ENCODE measurements around the gene RHOBTB1. TPM values are rescaled to one million over a fixed set of nuclear protein-coding genes. Genes with fewer than 3 reads are reported as not detected.

RHOBTB1 gene
- total RNA-seq, 2 experiments from 2014 or later = not detected

GRCh38 chr10:60917331-60918280, 26.4 kb downstream of the RHOBTB1 start:
- intact Hi-C loops (cut with micrococcal nuclease; ENCODE audit: unreplicated experiment) = loop anchor here (10.0 kb wide), 1 partner anchor 683 kb away; no protein-coding TSS in a partner anchor
- no peak overlapping the region for H2AFZ ChIP-seq (ENCODE audit: low read length)
- H3K9me2 ChIP-seq (ENCODE audit: insufficient read depth, low read length) = no peaks in the 10 kb centered on the region
- H3K79me2 ChIP-seq (ENCODE audit: insufficient read depth, low read depth, low read length) = no peaks in the 10 kb centered on the region
- no peaks in the 10 kb centered on the region for H3K36me3 ChIP-seq (ENCODE audit: insufficient read depth, low read length)
- H4K20me1 ChIP-seq (ENCODE audit: insufficient read depth, low read length) = no peaks in the 10 kb centered on the region
- ChIA-PET CTCF (ENCODE audit: unreplicated experiment) (no interaction called here), POLR2A (interaction anchor here (0.7 to 0.9 kb wide), 2 partner anchors 22 to 108 kb away, joined by 3 read pairs; no protein-coding TSS in a partner anchor)
- no peak overlapping the region for H3K4me3 ChIP-seq (ENCODE audit: low read depth, low read length, poor library complexity, severe bottlenecking)
- no TSS peak for BruUV-seq (replicated peaks)
- TF ChIP-seq CTCF (conservative IDR thresholded peaks at IDR 0.05; ENCODE audit: low read length) (no peak), EZH2phosphoT487 (IDR thresholded peaks at IDR 0.05; ENCODE audit: borderline replicate concordance, low read depth, low read length) (no peak)
- H3K27ac ChIP-seq (ENCODE audit: low read depth, low read length, poor library complexity, severe bottlenecking) = no peak overlapping the region
- H3K9me3 ChIP-seq (ENCODE audit: low read length) = no peaks in the 10 kb centered on the region
- no peak overlapping the region for H3K4me2 ChIP-seq (ENCODE audit: low read length)
- no peaks in the 10 kb centered on the region for H3K4me1 ChIP-seq (ENCODE audit: insufficient read depth, low read length, poor library complexity, severe bottlenecking)
- no peak for DNase-seq (ENCODE audit: low spot score)

DNA sequence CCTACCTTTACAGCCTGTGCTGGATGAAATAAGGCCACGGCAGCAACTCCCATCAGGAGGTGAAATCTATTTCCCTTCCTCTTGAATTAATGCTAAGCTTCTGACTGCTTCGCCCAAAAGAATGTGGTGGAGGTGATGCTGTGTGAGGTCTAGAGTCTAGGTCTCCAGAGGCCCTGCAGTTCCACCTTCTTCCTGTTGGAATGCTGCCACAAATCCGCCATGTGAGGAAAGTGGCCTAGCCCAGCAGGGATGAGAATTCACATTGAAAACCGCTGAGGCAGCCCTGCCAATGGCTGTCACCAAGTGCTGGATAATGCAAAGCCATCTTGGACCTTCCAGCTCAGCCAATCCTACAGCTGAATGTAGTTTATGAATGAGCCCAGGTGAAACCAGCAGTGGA, 28.0 kb downstream of the RHOBTB1 start:
- Histone ChIP-seq H3K4me2 (ENCODE audit: low read length) (no peak overlapping the region), H2AFZ (ENCODE audit: low read length) (no peak overlapping the region), H3K4me1 (ENCODE audit: insufficient read depth, low read length, poor library complexity, severe bottlenecking) (peaks cover under 1% of the 10 kb centered on the region), H3K9me3 (ENCODE audit: low read length) (no peaks in the 10 kb centered on the region), H3K27ac (ENCODE audit: low read depth, low read length, poor library complexity, severe bottlenecking) (no peak overlapping the region), H3K9me2 (ENCODE audit: insufficient read depth, low read length) (no peaks in the 10 kb centered on the region), H3K4me3 (ENCODE audit: low read depth, low read length, poor library complexity, severe bottlenecking) (no peak overlapping the region), H3K79me2 (ENCODE audit: insufficient read depth, low read depth, low read length) (no peaks in the 10 kb centered on the region), H3K36me3 (ENCODE audit: insufficient read depth, low read length) (no peaks in the 10 kb centered on the region), H4K20me1 (ENCODE audit: insufficient read depth, low read length) (no peaks in the 10 kb centered on the region)
- intact Hi-C loops (cut with micrococcal nuclease; ENCODE audit: unreplicated experiment) = loop anchor here (10.0 kb wide), 1 partner anchor 681 kb away; no protein-coding TSS in a partner anchor
- CTCF ChIA-PET (ENCODE audit: unreplicated experiment) = no interaction called here
- no peak for TF ChIP-seq EZH2phosphoT487 (IDR thresholded peaks at IDR 0.05; ENCODE audit: borderline replicate concordance, low read depth, low read length)
- no peak for TF ChIP-seq CTCF (conservative IDR thresholded peaks at IDR 0.05; ENCODE audit: low read length)
- no peak for DNase-seq (ENCODE audit: low spot score)
- BruUV-seq (replicated peaks) = no TSS peak
- POLR2A ChIA-PET = interaction anchor here (0.6 kb wide), 1 partner anchor 41 kb away, joined by 4 read pairs; no protein-coding TSS in a partner anchor

DNA sequence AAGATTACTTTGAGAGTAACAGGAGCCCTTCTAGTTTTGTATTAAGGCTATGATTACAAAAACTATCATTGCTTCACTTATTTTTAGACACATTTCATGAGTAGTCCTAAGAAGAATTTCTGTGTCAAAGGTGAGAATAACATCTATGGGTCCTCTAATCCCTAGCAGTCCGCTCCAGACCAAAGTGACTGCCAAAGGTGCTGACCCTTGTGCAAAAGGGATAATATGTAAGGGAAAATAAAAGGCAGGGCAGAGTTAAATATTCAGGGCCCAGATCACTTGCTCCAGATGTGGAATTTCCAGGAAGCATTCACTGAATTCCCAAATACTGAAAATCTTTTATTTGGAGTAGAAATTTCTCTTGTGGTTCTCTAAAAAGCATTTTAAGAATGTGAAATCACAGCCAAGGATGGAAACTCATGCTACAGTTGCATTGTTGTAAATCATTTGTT, 29.3 kb downstream of the RHOBTB1 start:
- no peak overlapping the region for H3K27ac ChIP-seq (ENCODE audit: low read depth, low read length, poor library complexity, severe bottlenecking)
- CTCF ChIA-PET (ENCODE audit: unreplicated experiment) = no interaction called here
- no peak overlapping the region for H3K4me2 ChIP-seq (ENCODE audit: low read length)
- intact Hi-C loops (cut with micrococcal nuclease; ENCODE audit: unreplicated experiment) = loop anchor here (10.0 kb wide), 1 partner anchor 680 kb away; no protein-coding TSS in a partner anchor
- no peak for DNase-seq (ENCODE audit: low spot score)
- H3K4me3 ChIP-seq (ENCODE audit: low read depth, low read length, poor library complexity, severe bottlenecking) = no peak overlapping the region
- no peaks in the 10 kb centered on the region for H3K9me2 ChIP-seq (ENCODE audit: insufficient read depth, low read length)
- BruUV-seq (replicated peaks) = no TSS peak
- H3K9me3 ChIP-seq (ENCODE audit: low read length) = no peaks in the 10 kb centered on the region
- TF ChIP-seq CTCF (conservative IDR thresholded peaks at IDR 0.05; ENCODE audit: low read length) (no peak), EZH2phosphoT487 (IDR thresholded peaks at IDR 0.05; ENCODE audit: borderline replicate concordance, low read depth, low read length) (no peak)
- H3K4me1 ChIP-seq (ENCODE audit: insufficient read depth, low read length, poor library complexity, severe bottlenecking) = peaks cover 8% of the 10 kb centered on the region
- no peak overlapping the region for H2AFZ ChIP-seq (ENCODE audit: low read length)
- no peaks in the 10 kb centered on the region for H3K79me2 ChIP-seq (ENCODE audit: insufficient read depth, low read depth, low read length)
- POLR2A ChIA-PET = no interaction called here
- H4K20me1 ChIP-seq (ENCODE audit: insufficient read depth, low read length) = no peaks in the 10 kb centered on the region
- no peaks in the 10 kb centered on the region for H3K36me3 ChIP-seq (ENCODE audit: insufficient read depth, low read length)

Data from OCI-LY7 (cell line).